HG03135 (cell line): Measurements from ENCODE around the gene SND1.

Experiments used
- ATAC-seq: cut with Tn5 transposase; IDR thresholded peaks from one replicate; pipeline ENCODE4 v1.9.1; 2021; ENCODE audit warnings: mild to moderate bottlenecking, moderate library complexity; ENCODE audit not compliant: unreplicated experiment

SND1 gene

GRCh38 chr7:127979113-127979727, 327.2 kb downstream of the SND1 start:
- no peak for ATAC-seq

GRCh38 chr7:127979728-127980126, 327.7 kb downstream of the SND1 start:
- ATAC-seq = no peak

GRCh38 chr7:127980901-127981300, 328.9 kb downstream of the SND1 start:
- no peak for ATAC-seq

- ATAC-seq = no peak
Measured at GRCh38 chr7:127981965-127982364, 330.0 kb downstream of the SND1 start.

GRCh38 chr7:127983804-127984332, 331.9 kb downstream of the SND1 start:
- ATAC-seq = no peak

- no peak for ATAC-seq
Measured at GRCh38 chr7:127986581-127987521, 334.9 kb downstream of the SND1 start.

- no peak for ATAC-seq
Measured at GRCh38 chr7:127988751-127989150, 336.8 kb downstream of the SND1 start.

- ATAC-seq = no peak
Measured at GRCh38 chr7:127993317-127993716, 341.3 kb downstream of the SND1 start.

GRCh38 chr7:127993987-127994386, 342.0 kb downstream of the SND1 start:
- ATAC-seq = no peak

- no peak for ATAC-seq
Measured at GRCh38 chr7:127995156-127995880, 343.3 kb downstream of the SND1 start.

- no peak for ATAC-seq
Measured at GRCh38 chr7:127995881-127996215, 343.9 kb downstream of the SND1 start.

GRCh38 chr7:127996253-127997071, 344.5 kb downstream of the SND1 start:
- ATAC-seq = no peak

GRCh38 chr7:127997226-127997922, 345.4 kb downstream of the SND1 start:
- ATAC-seq = no peak

- ATAC-seq = no peak
Measured at GRCh38 chr7:127998671-127999070, 346.7 kb downstream of the SND1 start.

GRCh38 chr7:128000048-128000447, 348.1 kb downstream of the SND1 start:
- ATAC-seq = no peak

GRCh38 chr7:128000854-128001265, 348.9 kb downstream of the SND1 start:
- peak; percentile 55 for ATAC-seq

GRCh38 chr7:128003167-128003566, 351.2 kb downstream of the SND1 start:
- peak; percentile 62 for ATAC-seq

- no peak for ATAC-seq
Measured at GRCh38 chr7:128003787-128004186, 351.8 kb downstream of the SND1 start.

GRCh38 chr7:128004623-128005022, 352.6 kb downstream of the SND1 start:
- ATAC-seq = no peak

- no peak for ATAC-seq
Measured at GRCh38 chr7:128005117-128005516, 353.1 kb downstream of the SND1 start.
